DOHH2 (cell line): Measurements from ENCODE around the gene KCP.

ENCODE experiments used
- EZH2phosphoT487 ChIP-seq: fragments of 200-600 bp; sonication (generic); IDR thresholded peaks from 2 replicates; pipeline ENCODE4 v1.6.1; 2017; ENCODE audit warnings: borderline replicate concordance, mild to moderate bottlenecking, antibody characterized with exemption, low read length, moderate library complexity, mixed read lengths
- TF ChIP-seq, protein P1 (sequence below): fragments of 200-600 bp; sonication (generic); IDR thresholded peaks from one replicate; pipeline ENCODE4 v1.5.1; 2014; ENCODE audit warnings: antibody characterized with exemption, mild to moderate bottlenecking, low read depth, low read length; ENCODE audit not compliant: poor library complexity, severe bottlenecking

DNA sequence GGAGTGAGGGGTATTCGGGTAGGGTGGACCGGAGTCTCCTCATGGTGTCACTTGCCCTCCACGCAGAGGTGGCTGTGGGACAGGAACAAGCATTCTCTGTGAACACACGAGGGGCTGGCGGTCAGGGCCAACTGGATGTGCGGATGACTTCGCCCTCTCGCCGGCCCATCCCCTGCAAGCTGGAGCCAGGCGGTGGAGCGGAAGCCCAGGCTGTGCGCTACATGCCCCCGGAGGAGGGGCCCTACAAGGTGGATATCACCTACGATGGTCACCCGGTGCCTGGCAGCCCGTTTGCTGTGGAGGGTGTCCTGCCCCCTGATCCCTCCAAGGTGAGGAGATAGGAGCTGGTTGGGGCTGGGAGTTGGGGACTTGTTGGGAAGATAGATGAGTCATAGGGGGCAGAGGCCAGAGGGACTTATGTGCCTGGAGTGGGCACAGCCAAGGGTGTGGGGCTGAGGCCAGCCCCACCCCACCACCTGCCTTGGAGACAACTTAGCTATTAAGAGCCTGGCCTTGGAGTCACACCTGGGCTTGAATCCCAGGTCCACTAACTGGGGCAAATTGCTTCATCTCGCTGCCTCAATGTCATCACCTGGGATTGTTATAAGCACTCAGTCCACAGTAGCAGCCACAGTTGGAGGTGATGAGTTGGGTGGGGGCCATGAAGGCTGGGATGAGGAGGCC lies 66.4 kb downstream of the KCP start:
- no peak for TF ChIP-seq EZH2phosphoT487
- TF ChIP-seq, protein P1, sequence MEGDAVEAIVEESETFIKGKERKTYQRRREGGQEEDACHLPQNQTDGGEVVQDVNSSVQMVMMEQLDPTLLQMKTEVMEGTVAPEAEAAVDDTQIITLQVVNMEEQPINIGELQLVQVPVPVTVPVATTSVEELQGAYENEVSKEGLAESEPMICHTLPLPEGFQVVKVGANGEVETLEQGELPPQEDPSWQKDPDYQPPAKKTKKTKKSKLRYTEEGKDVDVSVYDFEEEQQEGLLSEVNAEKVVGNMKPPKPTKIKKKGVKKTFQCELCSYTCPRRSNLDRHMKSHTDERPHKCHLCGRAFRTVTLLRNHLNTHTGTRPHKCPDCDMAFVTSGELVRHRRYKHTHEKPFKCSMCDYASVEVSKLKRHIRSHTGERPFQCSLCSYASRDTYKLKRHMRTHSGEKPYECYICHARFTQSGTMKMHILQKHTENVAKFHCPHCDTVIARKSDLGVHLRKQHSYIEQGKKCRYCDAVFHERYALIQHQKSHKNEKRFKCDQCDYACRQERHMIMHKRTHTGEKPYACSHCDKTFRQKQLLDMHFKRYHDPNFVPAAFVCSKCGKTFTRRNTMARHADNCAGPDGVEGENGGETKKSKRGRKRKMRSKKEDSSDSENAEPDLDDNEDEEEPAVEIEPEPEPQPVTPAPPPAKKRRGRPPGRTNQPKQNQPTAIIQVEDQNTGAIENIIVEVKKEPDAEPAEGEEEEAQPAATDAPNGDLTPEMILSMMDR = no peak
